ENCODE data around the gene LRWD1. TPM values are rescaled to one million over a fixed set of nuclear protein-coding genes. Genes with fewer than 3 reads are reported as not detected.

The LRWD1 gene
- total RNA-seq, 1 experiment from 2014 or later: 39.5 TPM

DNA sequence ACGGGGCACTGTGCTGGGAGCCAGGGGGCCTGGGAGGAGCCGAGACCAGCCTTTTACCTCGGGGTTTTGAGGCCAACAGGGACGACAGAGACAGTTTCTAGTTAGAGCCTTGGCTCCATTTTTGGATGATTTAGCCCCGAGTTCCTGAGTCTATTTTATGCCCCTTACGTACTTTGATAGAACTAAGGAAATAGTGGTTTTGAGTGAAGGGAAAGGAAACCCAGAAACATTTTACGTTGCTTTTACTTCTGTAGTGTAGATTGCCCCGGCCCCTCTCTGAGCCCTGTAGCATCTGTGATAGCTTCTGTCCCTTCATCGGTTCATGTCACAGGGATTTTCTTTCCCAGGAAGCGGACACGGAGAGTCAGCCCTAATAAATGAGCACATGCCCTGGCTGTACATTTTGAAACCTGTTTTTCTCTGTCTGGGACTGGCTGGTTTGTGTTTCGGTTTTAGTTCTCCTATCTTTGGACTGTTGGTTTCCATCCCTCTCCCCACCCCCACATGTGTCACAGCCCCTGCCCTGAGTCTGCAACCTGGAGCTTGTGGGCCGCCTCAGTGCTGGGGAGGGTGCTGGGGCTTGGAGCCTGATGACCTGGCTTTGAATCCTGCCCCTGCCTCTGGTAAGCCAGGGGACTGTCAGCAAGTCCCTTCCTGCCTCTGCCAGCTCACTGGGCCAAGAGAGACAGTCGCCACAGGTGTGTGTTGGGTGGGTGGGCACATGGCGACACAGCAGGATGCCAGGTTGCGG is 38.3 kb upstream of the LRWD1 start:
- H3K79me2 ChIP-seq (ENCODE audit: insufficient read depth, low read length): no peaks in the 10 kb centered on the region
- H2AFZ ChIP-seq (ENCODE audit: low read depth, low read length, poor library complexity, severe bottlenecking): no peak overlapping the region
- peaks cover 9 to 13% of the 10 kb centered on the region in 2 experiments; a peak in 3 of 4 replicates for H3K36me3 ChIP-seq (ENCODE audit: control insufficient read depth in 1 of 2, insufficient read depth in 2 of 2, low read length in 2 of 2)
- DNase-seq (ENCODE audit: low read depth, low spot score) (no peak), ATAC-seq (no peak)
- ChIA-PET RAD21 (ENCODE audit: low non-redundant PET in 1 of 2, low total read pairs in 2 of 2, uncharacterized antibody in 2 of 2, unreplicated experiment in 2 of 2) (no interaction called here), CTCF (no interaction called here), POLR2A (no interaction called here)
- no peak overlapping the region for H3K4me2 ChIP-seq (ENCODE audit: low read length)
- TF ChIP-seq CEBPB (IDR thresholded peaks at IDR 0.05; ENCODE audit: low read depth): no peak
- TF ChIP-seq EGR1 (IDR thresholded peaks at IDR 0.05; ENCODE audit: low read depth): no peak
- no peak overlapping the region for H3K4me3 ChIP-seq (replicated peaks in 1 of 2; ENCODE audit: low read depth in 1 of 2, low read length in 2 of 2)
- no TSS peak for BruUV-seq (replicated peaks)
- no peaks in the 10 kb centered on the region for H4K20me1 ChIP-seq (ENCODE audit: insufficient read depth)
- intact Hi-C loops (cut with micrococcal nuclease): no loop called here
- peaks cover 12 to 21% of the 10 kb centered on the region in 2 experiments for H3K4me1 ChIP-seq (ENCODE audit: control insufficient read depth in 1 of 2, insufficient read depth in 2 of 2, low read length in 2 of 2)
- no peaks in the 10 kb centered on the region for H3K27me3 ChIP-seq (ENCODE audit: insufficient read depth, low read length)
- no peaks in the 10 kb centered on the region for H3K9me3 ChIP-seq (ENCODE audit: control insufficient read depth in 1 of 2, insufficient read depth in 1 of 2, low read depth in 1 of 2, low read length in 2 of 2)
- no peak overlapping the region for H3K9ac ChIP-seq (ENCODE audit: low read length)
- no peak overlapping the region for H3K27ac ChIP-seq (ENCODE audit: low read depth, low read length)
- no peaks in the 10 kb centered on the region for H3K9me2 ChIP-seq (ENCODE audit: insufficient read depth)

GRCh38 chr7:102427019-102427405 is 37.8 kb upstream of the LRWD1 start:
- H3K27me3 ChIP-seq (ENCODE audit: insufficient read depth, low read length): no peaks in the 10 kb centered on the region
- CTCF ChIA-PET: no interaction called here
- BruUV-seq (replicated peaks): no TSS peak
- no peak overlapping the region for H2AFZ ChIP-seq (ENCODE audit: low read depth, low read length, poor library complexity, severe bottlenecking)
- peaks cover 9 to 13% of the 10 kb centered on the region in 2 experiments; a peak in 3 of 4 replicates for H3K36me3 ChIP-seq (ENCODE audit: control insufficient read depth in 1 of 2, insufficient read depth in 2 of 2, low read length in 2 of 2)
- POLR2A ChIA-PET: no interaction called here
- RAD21 ChIA-PET (ENCODE audit: low non-redundant PET in 1 of 2, low total read pairs in 2 of 2, uncharacterized antibody in 2 of 2, unreplicated experiment in 2 of 2): no interaction called here
- DNase-seq (ENCODE audit: low read depth, low spot score) (no peak), ATAC-seq (no peak)
- intact Hi-C loops (cut with micrococcal nuclease): no loop called here
- H3K79me2 ChIP-seq (ENCODE audit: insufficient read depth, low read length): no peaks in the 10 kb centered on the region
- H3K27ac ChIP-seq (ENCODE audit: low read depth, low read length): no peak overlapping the region
- H4K20me1 ChIP-seq (ENCODE audit: insufficient read depth): no peaks in the 10 kb centered on the region
- H3K4me2 ChIP-seq (ENCODE audit: low read length): no peak overlapping the region
- TF ChIP-seq, protein P1, sequence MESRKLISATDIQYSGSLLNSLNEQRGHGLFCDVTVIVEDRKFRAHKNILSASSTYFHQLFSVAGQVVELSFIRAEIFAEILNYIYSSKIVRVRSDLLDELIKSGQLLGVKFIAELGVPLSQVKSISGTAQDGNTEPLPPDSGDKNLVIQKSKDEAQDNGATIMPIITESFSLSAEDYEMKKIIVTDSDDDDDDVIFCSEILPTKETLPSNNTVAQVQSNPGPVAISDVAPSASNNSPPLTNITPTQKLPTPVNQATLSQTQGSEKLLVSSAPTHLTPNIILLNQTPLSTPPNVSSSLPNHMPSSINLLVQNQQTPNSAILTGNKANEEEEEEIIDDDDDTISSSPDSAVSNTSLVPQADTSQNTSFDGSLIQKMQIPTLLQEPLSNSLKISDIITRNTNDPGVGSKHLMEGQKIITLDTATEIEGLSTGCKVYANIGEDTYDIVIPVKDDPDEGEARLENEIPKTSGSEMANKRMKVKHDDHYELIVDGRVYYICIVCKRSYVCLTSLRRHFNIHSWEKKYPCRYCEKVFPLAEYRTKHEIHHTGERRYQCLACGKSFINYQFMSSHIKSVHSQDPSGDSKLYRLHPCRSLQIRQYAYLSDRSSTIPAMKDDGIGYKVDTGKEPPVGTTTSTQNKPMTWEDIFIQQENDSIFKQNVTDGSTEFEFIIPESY (IDR thresholded peaks at IDR 0.05; ENCODE audit: extremely low read depth, insufficient replicate concordance, low read length): no peak
- TF ChIP-seq YY1 (IDR thresholded peaks at IDR 0.05; ENCODE audit: extremely low read depth, insufficient replicate concordance, low read depth, low read length): no peak
- no peak for TF ChIP-seq CTCF (IDR thresholded peaks at IDR 0.05 in 2 of 3, conservative IDR thresholded peaks at IDR 0.05 in 1 of 3; ENCODE audit: borderline replicate concordance in 1 of 3, insufficient read depth in 1 of 3, low read depth in 2 of 3, low read length in 2 of 3)
- no peak for TF ChIP-seq ATF3 (IDR thresholded peaks at IDR 0.05)
- no peak for TF ChIP-seq MAX (IDR thresholded peaks at IDR 0.05)
- no peaks in the 10 kb centered on the region for H3K9me2 ChIP-seq (ENCODE audit: insufficient read depth)
- no peaks in the 10 kb centered on the region for H3K9me3 ChIP-seq (ENCODE audit: control insufficient read depth in 1 of 2, insufficient read depth in 1 of 2, low read depth in 1 of 2, low read length in 2 of 2)
- H3K4me3 ChIP-seq (replicated peaks in 1 of 2; ENCODE audit: low read depth in 1 of 2, low read length in 2 of 2): no peak overlapping the region
- peaks cover 14 to 21% of the 10 kb centered on the region in 2 experiments for H3K4me1 ChIP-seq (ENCODE audit: control insufficient read depth in 1 of 2, insufficient read depth in 2 of 2, low read length in 2 of 2)
- no peak overlapping the region for H3K9ac ChIP-seq (ENCODE audit: low read length)

All from HCT116 (cell line).